GM21515 (cell line): ENCODE measurements around the gene RAB20.
"Not testable (repeated sequence)": the region's sequence is repeated elsewhere in the genome, so short reads cannot be mapped to it uniquely, and the experiment has no call there.

Source experiments
- ATAC-seq: cut with Tn5 transposase; IDR thresholded peaks from one replicate; pipeline ENCODE4 v1.9.1; 2021; ENCODE audit not compliant: unreplicated experiment

The RAB20 gene

GRCh38 chr13:110555601-110556223 lies 5.8 kb downstream of the RAB20 start:
- no peak for ATAC-seq

GRCh38 chr13:110554946-110555345 lies 6.6 kb downstream of the RAB20 start:
- no peak for ATAC-seq

DNA sequence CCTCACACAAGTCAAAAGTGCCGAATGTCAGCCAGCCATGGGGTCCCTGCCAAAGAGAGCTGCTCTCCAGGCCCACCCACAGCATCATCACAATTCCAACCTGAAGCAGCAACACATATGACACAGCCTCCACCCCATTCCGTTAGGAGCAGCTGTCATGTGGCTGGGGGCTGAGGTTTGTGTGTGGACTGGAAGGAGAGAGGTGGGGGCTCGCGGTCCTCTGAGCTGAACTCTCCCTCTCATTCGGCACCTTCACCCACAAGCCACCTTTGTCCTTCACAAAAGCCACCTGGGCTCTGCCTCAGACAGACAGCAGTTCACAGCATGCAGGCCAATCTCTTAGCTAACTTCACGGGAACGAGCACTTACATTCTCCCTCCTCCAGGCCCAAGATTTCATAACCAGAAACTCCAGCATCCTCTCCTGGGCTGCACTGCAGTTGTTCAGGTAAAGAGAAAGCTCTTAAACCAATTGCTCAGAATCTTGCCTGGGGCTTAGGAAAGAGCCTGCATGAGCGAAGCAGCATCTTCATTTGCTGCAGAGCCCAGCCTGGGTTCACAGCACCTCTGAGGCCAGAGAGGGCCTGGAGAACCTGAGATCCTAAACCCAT lies 7.2 kb downstream of the RAB20 start:
- no peak for ATAC-seq

- ATAC-seq: no peak
Measured at GRCh38 chr13:110553417-110553816, 8.1 kb downstream of the RAB20 start.

GRCh38 chr13:110552767-110553166 lies 8.8 kb downstream of the RAB20 start:
- no peak for ATAC-seq

- ATAC-seq: no peak
Measured at GRCh38 chr13:110551284-110551683, 10.2 kb downstream of the RAB20 start.

DNA sequence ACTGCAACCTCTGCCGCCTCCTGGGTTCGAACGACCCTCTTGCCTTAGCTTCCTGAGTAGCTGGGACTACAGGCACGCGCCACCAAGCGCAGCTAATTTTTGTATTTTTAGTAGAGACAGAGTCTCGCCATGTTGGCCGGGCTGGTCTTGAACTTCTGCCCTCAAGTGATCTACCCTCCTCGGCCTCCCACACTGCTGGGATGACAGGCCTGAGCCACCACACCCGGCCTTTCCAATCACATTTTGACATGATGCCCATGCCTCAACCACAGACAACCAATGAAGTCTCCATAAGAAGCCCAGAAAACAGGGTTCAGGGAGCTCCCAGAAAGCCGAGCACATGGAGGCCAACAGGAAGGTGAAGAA lies 11.7 kb downstream of the RAB20 start:
- ATAC-seq: no peak

- ATAC-seq: no peak
Measured at GRCh38 chr13:110548891-110549794, 12.4 kb downstream of the RAB20 start.

GRCh38 chr13:110546926-110547325 lies 14.6 kb downstream of the RAB20 start:
- no peak for ATAC-seq

- no peak for ATAC-seq
Measured at GRCh38 chr13:110546378-110546777, 15.1 kb downstream of the RAB20 start.

DNA sequence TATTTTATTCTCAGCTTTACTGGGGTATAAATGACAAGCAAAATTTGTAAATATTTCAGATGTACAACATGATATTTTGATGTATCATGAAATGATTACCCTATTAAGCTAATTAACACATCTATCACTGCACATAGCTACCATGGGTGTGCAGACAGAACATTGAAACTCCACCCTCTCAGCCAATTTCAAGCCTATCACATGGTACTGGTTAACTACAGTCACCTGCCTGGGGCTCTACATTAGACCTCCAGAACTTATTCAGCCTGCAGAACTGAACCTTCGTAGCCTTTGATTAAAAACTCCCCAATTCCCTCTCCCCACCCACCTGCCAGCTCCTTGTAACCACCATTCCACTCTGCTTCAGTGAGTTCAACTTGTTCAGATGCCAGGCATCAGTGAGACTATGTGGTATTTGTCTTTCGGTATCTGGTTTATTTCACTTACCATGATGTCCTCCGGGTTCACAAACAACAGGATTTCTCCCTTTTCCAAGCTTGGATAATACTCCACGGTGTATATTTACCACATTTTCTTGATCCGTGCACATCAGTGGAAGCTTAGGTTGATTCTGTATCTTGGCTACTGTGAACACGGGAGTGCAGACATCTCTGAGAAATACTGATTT lies 19.2 kb downstream of the RAB20 start:
- ATAC-seq: no peak

DNA sequence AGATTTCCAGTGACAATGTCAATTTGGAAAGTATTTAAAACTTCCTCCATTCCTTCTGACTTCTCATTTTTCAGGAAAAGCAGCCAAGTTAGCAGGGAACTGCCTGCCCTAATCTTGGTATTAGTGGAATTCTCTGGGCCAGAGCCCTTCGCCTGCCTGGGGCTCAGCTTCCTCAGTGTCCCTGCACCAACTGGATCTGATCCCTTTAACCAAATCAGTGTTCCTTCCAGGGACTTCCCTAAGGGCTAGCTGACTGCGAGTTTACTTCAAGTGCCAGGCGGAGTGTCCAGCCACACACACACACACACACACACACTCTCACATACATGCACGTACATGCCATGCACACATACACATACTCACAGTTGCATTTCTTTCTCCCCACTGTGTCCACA lies 20.0 kb downstream of the RAB20 start:
- ATAC-seq: no peak

DNA sequence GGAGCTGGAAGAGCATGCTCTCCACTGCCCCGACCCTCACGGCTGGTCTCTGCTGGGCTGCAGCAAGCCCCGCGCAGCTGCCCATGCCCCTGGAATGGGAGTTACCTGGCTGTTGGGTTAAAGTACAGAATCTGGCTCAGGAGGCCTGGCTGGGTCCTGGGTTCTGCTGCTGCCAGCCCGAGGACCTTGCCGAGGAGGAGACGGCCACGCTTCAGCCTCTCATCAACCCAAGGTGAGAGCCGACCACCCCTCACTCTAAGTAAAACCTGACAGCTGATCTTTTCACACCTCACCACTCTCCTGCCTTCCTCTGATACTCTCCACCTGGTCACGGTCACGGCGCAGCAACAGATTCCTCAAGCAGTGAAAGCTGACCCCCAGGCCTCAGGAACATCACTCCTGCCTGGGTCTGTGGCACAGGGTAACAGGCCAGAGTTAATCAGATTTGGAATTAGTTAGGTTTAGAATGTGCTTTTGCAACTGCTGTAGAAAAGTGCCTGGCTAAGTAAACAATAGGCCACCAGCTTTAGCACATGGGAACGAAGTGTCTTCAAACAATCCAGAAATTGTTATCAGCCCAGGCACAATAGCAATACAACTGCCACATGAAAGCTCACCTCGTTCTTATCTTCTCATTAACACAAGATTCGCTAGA lies 20.5 kb downstream of the RAB20 start:
- no peak for ATAC-seq

DNA sequence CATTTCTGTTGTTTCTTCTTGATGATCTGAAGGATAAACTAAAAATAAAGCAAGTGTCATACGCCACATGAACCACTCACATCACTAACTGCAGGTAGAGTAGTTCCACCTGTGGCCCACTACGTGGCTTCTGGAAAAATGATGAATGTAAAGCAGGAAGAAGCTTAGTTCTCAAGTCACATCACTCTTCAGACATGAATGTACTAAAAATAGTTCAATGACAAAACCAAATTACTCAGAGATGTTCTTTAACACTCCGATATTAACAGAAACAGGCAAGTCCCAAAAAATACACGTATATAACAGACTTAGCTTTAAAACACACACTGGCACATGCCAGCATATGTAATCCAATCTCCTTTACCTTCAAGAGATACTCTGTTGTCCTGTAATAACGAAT lies 21.6 kb downstream of the RAB20 start:
- ATAC-seq: no peak

DNA sequence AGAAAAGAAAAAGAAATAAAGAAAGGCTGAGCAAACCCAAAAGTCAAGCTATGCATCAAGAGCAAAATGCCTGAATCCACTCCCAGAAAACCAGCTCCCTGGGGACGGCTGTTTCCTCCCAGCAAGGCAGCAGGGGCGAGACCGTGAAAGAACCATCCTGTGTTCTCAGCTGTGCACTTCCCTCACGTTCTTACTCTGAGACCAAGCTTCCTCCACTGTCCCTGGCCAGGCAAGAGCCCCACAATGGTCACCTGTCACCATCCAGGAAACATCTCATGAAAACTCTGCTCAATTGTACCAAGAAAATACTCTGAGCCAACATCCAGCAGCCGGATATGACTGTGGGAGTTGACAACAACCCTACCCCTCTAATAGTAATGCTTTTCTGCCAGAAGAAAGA lies 22.9 kb downstream of the RAB20 start:
- peak; percentile 45 for ATAC-seq

DNA sequence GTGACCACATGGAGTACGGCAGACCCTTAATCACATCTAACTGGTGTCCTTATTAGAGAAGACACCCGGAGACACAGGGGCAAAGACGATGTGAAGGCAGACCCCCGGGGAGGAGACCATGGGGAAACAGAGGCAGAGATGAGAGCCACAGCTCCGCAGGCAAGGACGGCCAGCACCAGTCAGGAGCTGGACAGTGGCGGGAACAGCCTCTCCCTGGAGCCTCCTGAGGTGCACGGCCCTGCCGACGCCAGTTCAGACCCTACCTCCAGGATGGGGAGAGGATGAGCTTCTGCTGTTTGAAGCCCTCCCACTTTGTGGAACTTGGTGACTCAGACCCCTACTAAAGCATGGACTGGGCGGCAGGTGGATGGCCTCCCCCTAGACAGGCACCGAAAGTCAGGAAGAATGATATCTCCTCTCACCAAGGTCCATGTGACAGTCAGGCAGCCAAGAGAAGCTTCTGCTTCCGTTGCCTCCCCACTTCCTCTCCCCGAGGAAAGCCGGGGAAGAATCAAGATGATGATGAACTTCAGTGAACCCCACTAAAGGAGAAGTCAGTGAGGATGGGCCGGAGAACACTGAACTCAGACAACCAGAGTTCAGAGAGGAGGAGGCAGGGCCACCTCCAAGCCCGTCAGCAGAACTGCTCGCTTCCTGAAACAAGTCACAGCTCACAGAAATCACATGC lies 25.4 kb downstream of the RAB20 start:
- ATAC-seq: no peak

DNA sequence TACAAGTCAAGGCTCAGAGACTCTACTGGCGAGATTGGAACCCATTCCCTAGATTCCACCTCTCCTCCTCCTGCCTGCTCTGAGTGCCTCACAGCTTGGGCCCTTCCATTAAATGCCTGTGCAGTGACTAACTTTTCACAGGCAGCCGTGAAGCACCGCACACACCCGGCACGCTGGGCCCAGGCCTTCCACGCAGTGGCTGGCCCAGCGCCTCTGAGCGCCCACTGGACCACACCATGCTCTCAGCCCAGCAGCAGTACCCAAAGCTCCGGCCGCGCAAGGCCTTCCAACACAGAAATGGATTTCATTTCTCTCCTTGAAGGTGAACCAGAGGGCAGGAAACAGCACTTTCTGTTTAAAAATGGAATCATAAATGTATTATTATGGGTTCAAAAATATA lies 26.0 kb downstream of the RAB20 start:
- ATAC-seq: no peak

DNA sequence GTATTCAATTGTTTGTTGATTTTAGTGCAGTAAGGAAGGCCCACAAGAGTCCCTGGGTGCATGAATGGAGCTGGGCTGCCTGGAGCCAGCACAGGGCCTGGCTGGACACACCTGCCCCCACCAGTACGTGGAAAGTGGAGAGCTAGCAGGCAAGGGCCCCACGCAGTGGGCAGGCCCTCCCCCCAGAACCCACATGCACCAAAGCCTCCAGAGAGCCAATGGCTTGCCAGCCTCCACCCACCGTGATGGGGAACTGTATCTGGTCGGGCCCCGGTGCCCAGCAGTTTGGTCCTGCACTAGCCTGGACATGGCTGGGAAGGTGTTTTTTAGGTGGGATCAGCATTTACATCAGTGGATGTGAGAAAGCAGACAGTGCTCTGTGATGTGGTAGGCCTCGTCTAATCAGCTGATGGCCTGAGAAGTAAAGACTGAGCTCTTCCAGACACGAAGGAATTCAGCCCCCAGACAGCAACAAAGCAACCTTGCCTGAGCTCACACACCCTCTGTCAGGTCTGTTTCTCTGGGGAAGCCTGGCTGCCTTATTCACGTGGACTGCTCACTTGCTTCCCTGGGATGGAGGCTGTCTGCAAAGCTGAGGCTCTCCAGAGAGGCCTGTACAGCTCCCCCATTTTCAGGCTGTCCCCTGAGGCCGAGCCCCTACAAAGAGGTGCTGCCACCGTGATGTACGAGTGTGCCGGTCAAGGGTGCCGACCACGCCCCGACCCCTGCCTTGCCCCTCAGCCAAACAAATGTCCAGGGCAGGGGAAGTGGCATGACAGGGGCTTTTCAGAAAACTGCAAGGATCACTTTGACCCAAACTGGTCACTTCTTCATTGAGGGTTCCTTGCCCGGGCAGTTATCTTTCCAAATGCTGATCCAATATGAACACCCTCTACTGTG lies 27.5 kb downstream of the RAB20 start:
- ATAC-seq: no peak

- ATAC-seq: not testable (repeated sequence)
Measured at GRCh38 chr13:110532258-110532657, 29.3 kb downstream of the RAB20 start.

- no peak for ATAC-seq
Measured at GRCh38 chr13:110531671-110532083, 29.8 kb downstream of the RAB20 start.
